HEK293 (cell line): ENCODE results near the gene SKOR1.

ENCODE experiments used
- MEIS1 ChIP-seq: sonication (generic); formaldehyde crosslinking; IDR thresholded peaks from 2 replicates; pipeline ENCODE4 v1.8.1; 2022; ENCODE audit warnings: missing genetic modification reagents, mild to moderate bottlenecking, borderline replicate concordance
- SCRT1 ChIP-seq: fragments of 450-650 bp; formaldehyde crosslinking; IDR thresholded peaks from 2 replicates; pipeline ENCODE4 v1.5.1; 2016; ENCODE audit warnings: missing biosample characterization, missing genetic modification characterization, borderline replicate concordance
- TF ChIP-seq, protein P1 (sequence below): fragments of 450-650 bp; formaldehyde crosslinking; IDR thresholded peaks from 2 replicates; pipeline ENCODE4 v1.5.1; 2016; ENCODE audit warnings: missing biosample characterization, missing genetic modification characterization
- TF ChIP-seq, protein P2 (sequence below): fragments of 450-650 bp; formaldehyde crosslinking; IDR thresholded peaks from 2 replicates; pipeline ENCODE4 v1.5.1; 2016; ENCODE audit warnings: missing biosample characterization, missing genetic modification characterization
- TF ChIP-seq, protein P3 (sequence below): fragments of 450-650 bp; formaldehyde crosslinking; IDR thresholded peaks from 2 replicates; pipeline ENCODE4 v1.5.1; 2017; ENCODE audit warnings: missing biosample characterization, missing genetic modification characterization
- TF ChIP-seq, protein P4 (sequence below): fragments of 450-650 bp; formaldehyde crosslinking; IDR thresholded peaks from 2 replicates; pipeline ENCODE4 v1.5.1; 2016; ENCODE audit warnings: missing biosample characterization, missing genetic modification characterization, low read depth

DNA sequence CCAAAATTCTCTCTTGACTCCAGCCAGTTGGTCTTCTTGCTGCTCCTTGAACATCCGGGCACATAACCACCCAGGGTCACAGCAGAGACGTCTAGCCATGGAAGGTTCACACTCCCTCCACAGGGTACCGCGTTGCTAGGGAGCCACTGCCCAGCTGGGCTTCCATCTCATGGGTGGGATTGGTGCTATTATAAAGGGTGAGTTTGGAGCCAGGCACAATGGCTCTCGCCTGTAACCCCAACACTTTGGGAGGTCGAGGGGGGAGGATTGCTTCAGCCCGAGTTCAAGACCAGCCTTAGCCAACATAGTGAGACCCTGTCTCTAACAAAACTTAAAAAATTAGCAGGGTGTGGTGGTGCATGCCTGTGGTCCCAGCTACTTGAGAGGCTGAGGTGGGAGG, 17.5 kb upstream of the SKOR1 start:
- TF ChIP-seq, protein P1, sequence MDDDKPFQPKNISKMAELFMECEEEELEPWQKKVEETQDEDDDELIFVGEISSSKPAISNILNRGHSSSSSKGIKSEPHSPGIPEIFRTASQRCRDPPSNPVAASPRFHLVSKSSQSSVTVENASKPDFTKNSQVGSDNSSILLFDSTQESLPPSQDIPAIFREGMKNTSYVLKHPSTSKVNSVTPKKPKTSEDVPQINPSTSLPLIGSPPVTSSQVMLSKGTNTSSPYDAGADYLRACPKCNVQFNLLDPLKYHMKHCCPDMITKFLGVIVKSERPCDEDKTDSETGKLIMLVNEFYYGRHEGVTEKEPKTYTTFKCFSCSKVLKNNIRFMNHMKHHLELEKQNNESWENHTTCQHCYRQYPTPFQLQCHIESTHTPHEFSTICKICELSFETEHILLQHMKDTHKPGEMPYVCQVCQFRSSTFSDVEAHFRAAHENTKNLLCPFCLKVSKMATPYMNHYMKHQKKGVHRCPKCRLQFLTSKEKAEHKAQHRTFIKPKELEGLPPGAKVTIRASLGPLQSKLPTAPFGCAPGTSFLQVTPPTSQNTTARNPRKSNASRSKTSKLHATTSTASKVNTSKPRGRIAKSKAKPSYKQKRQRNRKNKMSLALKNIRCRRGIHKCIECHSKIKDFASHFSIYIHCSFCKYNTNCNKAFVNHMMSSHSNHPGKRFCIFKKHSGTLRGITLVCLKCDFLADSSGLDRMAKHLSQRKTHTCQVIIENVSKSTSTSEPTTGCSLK (tag by site-specific recombination) = no peak
- no peak for TF ChIP-seq SCRT1 (tag by site-specific recombination)
- TF ChIP-seq, protein P2, sequence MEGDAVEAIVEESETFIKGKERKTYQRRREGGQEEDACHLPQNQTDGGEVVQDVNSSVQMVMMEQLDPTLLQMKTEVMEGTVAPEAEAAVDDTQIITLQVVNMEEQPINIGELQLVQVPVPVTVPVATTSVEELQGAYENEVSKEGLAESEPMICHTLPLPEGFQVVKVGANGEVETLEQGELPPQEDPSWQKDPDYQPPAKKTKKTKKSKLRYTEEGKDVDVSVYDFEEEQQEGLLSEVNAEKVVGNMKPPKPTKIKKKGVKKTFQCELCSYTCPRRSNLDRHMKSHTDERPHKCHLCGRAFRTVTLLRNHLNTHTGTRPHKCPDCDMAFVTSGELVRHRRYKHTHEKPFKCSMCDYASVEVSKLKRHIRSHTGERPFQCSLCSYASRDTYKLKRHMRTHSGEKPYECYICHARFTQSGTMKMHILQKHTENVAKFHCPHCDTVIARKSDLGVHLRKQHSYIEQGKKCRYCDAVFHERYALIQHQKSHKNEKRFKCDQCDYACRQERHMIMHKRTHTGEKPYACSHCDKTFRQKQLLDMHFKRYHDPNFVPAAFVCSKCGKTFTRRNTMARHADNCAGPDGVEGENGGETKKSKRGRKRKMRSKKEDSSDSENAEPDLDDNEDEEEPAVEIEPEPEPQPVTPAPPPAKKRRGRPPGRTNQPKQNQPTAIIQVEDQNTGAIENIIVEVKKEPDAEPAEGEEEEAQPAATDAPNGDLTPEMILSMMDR = no peak
- no peak for TF ChIP-seq MEIS1 (CRISPR knock-in tag)
- TF ChIP-seq, protein P3, sequence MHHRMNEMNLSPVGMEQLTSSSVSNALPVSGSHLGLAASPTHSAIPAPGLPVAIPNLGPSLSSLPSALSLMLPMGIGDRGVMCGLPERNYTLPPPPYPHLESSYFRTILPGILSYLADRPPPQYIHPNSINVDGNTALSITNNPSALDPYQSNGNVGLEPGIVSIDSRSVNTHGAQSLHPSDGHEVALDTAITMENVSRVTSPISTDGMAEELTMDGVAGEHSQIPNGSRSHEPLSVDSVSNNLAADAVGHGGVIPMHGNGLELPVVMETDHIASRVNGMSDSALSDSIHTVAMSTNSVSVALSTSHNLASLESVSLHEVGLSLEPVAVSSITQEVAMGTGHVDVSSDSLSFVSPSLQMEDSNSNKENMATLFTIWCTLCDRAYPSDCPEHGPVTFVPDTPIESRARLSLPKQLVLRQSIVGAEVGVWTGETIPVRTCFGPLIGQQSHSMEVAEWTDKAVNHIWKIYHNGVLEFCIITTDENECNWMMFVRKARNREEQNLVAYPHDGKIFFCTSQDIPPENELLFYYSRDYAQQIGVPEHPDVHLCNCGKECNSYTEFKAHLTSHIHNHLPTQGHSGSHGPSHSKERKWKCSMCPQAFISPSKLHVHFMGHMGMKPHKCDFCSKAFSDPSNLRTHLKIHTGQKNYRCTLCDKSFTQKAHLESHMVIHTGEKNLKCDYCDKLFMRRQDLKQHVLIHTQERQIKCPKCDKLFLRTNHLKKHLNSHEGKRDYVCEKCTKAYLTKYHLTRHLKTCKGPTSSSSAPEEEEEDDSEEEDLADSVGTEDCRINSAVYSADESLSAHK (tag by site-specific recombination) = no peak
- TF ChIP-seq, protein P4, sequence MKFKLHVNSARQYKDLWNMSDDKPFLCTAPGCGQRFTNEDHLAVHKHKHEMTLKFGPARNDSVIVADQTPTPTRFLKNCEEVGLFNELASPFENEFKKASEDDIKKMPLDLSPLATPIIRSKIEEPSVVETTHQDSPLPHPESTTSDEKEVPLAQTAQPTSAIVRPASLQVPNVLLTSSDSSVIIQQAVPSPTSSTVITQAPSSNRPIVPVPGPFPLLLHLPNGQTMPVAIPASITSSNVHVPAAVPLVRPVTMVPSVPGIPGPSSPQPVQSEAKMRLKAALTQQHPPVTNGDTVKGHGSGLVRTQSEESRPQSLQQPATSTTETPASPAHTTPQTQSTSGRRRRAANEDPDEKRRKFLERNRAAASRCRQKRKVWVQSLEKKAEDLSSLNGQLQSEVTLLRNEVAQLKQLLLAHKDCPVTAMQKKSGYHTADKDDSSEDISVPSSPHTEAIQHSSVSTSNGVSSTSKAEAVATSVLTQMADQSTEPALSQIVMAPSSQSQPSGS = no peak
